ENCODE results near the gene MTA1.
A peak's percentile ranks its signal among the peaks of the same experiment; 100 is the strongest.

The MTA1 gene

GRCh38 chr14:105388110-105388951, 31.3 kb upstream of the MTA1 start:
- no peak for DNase-seq

GRCh38 chr14:105388976-105389375, 30.7 kb upstream of the MTA1 start:
- no peak for DNase-seq

- DNase-seq, result no peak
Observed at GRCh38 chr14:105389534-105389933, 30.1 kb upstream of the MTA1 start.

GRCh38 chr14:105389976-105390848, 29.4 kb upstream of the MTA1 start:
- DNase-seq, result no peak

- no peak for DNase-seq
Observed at GRCh38 chr14:105390849-105391500, 28.7 kb upstream of the MTA1 start.

GRCh38 chr14:105391541-105391940, 28.1 kb upstream of the MTA1 start:
- no peak for DNase-seq

- DNase-seq, result no peak
Observed at GRCh38 chr14:105392131-105393090, 27.2 kb upstream of the MTA1 start.

GRCh38 chr14:105393151-105393550, 26.5 kb upstream of the MTA1 start:
- DNase-seq, result no peak

GRCh38 chr14:105394714-105395537, 24.7 kb upstream of the MTA1 start:
- DNase-seq, result no peak

GRCh38 chr14:105395538-105395854, 24.1 kb upstream of the MTA1 start:
- DNase-seq, result no peak

GRCh38 chr14:105397350-105397931, 22.2 kb upstream of the MTA1 start:
- DNase-seq, result no peak

GRCh38 chr14:105398044-105398725, 21.4 kb upstream of the MTA1 start, which contains the start of gene TEX22:
TSS of gene TEX22 (plus strand) at chr14:105398538. CDS start at chr14:105399341, 803 bp downstream.
- peak; percentile 75 for DNase-seq

GRCh38 chr14:105398726-105399465, 20.7 kb upstream of the MTA1 start:
- no peak for DNase-seq

GRCh38 chr14:105399466-105399775, 20.2 kb upstream of the MTA1 start:
- DNase-seq, result no peak

- DNase-seq, result no peak
Observed at GRCh38 chr14:105400016-105400415, 19.6 kb upstream of the MTA1 start.

- no peak for DNase-seq
Observed at GRCh38 chr14:105401699-105402098, 17.9 kb upstream of the MTA1 start.

- DNase-seq, result no peak
Observed at GRCh38 chr14:105408592-105408991, 11.0 kb upstream of the MTA1 start.

- DNase-seq, result no peak
Observed at GRCh38 chr14:105409364-105409763, 10.3 kb upstream of the MTA1 start.

- DNase-seq, result no peak
Observed at GRCh38 chr14:105410642-105411016, 9.0 kb upstream of the MTA1 start.

Data from NCI-H187 (cell line).